ENCODE results near the gene LEPROT.

DNA sequence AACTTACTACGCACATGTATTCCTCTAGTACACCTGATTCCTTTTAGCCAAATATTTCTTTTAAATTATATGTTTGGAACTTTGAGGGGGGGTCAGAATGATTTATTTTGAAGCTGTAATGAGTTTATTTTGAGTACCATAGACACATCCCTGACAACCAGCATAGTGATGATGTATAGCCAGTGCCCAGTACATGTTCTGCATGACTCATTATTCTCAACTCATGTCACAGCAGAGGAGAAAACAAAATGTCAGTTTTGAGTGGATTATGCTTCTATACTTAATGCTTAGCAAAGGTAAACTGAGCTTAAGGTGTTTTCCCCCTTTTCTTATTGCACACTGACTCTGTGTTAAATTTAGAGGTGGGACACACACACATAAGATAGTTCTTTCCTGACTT, 22.4 kb upstream of the LEPROT start:
- TF ChIP-seq RAD21 (IDR thresholded peaks at IDR 0.05) (no peak), YY1 (IDR thresholded peaks at IDR 0.05) (no peak)
- TF ChIP-seq, protein P1, sequence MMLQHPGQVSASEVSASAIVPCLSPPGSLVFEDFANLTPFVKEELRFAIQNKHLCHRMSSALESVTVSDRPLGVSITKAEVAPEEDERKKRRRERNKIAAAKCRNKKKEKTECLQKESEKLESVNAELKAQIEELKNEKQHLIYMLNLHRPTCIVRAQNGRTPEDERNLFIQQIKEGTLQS (IDR thresholded peaks at IDR 0.05): no peak
- TF ChIP-seq, protein P2, sequence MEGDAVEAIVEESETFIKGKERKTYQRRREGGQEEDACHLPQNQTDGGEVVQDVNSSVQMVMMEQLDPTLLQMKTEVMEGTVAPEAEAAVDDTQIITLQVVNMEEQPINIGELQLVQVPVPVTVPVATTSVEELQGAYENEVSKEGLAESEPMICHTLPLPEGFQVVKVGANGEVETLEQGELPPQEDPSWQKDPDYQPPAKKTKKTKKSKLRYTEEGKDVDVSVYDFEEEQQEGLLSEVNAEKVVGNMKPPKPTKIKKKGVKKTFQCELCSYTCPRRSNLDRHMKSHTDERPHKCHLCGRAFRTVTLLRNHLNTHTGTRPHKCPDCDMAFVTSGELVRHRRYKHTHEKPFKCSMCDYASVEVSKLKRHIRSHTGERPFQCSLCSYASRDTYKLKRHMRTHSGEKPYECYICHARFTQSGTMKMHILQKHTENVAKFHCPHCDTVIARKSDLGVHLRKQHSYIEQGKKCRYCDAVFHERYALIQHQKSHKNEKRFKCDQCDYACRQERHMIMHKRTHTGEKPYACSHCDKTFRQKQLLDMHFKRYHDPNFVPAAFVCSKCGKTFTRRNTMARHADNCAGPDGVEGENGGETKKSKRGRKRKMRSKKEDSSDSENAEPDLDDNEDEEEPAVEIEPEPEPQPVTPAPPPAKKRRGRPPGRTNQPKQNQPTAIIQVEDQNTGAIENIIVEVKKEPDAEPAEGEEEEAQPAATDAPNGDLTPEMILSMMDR (IDR thresholded peaks at IDR 0.05; ENCODE audit: low read depth, low read length, missing input control): no peak
- TF ChIP-seq, protein P3, sequence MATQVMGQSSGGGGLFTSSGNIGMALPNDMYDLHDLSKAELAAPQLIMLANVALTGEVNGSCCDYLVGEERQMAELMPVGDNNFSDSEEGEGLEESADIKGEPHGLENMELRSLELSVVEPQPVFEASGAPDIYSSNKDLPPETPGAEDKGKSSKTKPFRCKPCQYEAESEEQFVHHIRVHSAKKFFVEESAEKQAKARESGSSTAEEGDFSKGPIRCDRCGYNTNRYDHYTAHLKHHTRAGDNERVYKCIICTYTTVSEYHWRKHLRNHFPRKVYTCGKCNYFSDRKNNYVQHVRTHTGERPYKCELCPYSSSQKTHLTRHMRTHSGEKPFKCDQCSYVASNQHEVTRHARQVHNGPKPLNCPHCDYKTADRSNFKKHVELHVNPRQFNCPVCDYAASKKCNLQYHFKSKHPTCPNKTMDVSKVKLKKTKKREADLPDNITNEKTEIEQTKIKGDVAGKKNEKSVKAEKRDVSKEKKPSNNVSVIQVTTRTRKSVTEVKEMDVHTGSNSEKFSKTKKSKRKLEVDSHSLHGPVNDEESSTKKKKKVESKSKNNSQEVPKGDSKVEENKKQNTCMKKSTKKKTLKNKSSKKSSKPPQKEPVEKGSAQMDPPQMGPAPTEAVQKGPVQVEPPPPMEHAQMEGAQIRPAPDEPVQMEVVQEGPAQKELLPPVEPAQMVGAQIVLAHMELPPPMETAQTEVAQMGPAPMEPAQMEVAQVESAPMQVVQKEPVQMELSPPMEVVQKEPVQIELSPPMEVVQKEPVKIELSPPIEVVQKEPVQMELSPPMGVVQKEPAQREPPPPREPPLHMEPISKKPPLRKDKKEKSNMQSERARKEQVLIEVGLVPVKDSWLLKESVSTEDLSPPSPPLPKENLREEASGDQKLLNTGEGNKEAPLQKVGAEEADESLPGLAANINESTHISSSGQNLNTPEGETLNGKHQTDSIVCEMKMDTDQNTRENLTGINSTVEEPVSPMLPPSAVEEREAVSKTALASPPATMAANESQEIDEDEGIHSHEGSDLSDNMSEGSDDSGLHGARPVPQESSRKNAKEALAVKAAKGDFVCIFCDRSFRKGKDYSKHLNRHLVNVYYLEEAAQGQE (IDR thresholded peaks at IDR 0.05): no peak

Data from liver (tissue), 3 donors.